GM21367 (cell line): Measurements from ENCODE around the gene PET117.
"Not testable (repeated sequence)": the region's sequence is repeated elsewhere in the genome, so short reads cannot be mapped to it uniquely, and the experiment has no call there.

ENCODE experiments used
- ATAC-seq: cut with Tn5 transposase; IDR thresholded peaks from one replicate; pipeline ENCODE4 v1.9.1; 2021; ENCODE audit not compliant: unreplicated experiment

The PET117 gene

DNA sequence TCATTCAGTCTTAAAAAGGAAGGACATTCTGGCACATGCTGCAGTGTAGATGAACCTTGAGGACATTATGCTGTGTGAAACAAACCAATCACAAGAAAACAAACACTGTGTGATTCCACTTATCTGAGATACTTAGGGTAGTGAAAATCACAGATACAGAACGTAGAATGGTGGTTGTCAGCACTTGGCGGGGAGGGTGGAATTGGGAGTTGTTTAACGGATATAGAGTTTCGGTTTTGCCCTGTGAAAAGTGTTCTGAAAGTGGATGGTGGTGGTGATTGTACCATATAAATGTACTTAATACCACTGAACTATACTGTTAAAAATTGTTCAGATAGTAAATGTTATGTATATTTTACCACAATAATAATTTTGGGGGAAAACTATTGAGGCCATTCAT lies 18.4 kb downstream of the PET117 start:
- ATAC-seq: no peak

DNA sequence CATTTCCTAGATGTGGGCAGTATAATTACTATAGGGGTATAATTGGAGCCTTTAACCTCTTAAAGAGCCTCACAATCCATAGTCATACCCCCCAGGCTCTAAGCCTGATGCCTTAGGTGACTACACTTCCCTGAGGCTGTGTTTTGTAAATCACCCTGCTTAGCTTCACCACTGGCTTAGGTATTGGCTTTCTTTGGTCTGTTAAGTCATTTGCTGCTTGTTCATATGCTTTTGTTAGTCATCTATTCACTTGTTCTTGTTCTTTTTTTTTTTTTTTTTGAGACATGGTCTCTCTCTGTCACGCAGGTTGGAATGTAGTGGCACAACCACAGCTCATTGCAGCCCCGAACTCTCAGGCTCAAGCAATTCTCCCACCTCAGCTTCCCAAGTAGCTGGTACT lies 26.7 kb downstream of the PET117 start:
- no peak for ATAC-seq

DNA sequence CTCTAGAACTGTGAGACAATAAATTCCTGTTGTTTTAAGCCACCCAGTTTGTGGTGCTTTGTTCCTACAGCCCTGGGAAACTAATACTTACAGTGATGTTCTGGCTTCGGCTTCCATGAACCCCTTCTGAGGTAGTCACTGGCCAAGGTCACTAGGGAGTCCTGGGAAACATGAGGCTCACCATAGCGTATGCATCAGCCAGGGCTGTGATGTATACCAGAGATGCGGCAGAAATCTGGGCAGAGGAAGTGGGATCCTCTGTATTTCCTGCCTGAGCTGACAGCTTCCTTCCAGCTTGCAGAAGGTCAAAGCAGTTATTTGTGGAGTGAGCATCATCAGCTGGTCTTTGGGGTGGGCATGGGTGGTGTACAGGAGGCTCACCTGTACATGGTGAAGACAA lies 27.9 kb downstream of the PET117 start:
- ATAC-seq: no peak

DNA sequence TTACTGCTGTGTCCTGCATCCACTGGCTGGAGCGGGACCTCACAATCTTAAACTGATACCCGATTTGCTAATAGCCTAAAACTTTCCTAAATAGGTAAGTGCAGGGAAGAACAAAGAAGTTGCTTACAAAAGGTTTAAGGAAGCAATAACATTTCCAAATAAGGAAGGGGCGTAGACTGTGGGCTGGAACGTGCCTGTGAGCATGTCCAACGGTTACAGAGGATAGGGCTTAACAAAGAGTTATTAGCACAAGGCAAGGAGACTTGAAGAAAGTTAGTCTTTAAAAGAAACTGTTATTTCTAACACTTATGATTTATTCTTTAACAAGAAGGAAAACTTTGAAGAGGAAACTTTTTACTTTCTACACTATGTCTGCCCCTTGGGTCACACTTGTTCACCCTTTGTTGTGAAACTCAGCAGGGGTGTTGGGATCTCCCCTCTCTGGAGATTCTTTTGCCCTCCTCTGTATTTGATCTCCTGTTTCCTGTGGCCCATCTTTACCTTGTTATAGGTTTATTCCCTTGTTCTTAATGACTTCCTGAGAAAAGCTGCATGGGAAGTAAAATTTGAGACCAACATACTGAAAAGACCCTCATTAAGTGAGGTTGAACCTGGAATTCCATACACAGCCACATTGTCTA lies 28.7 kb downstream of the PET117 start:
- ATAC-seq: no peak

DNA sequence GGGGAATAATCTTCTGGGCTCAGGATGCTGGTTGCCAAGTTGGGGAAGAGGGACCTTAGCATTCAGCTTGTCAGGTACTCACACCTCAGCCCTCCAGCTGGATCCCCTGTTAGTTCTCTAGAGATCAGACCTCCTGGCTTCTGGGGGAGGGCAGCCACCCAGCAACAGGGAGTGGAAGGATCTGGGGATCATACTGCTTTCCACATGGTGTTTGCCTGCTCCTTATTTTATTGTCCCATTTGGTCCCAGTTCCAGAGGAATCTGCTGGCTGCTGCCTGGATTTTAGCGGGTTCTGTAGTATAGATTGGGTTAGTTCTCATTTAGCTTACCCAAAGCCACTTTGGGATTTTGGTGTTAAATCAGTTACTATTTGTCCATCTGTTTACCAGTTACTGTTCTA lies 29.3 kb downstream of the PET117 start:
- ATAC-seq: no peak

DNA sequence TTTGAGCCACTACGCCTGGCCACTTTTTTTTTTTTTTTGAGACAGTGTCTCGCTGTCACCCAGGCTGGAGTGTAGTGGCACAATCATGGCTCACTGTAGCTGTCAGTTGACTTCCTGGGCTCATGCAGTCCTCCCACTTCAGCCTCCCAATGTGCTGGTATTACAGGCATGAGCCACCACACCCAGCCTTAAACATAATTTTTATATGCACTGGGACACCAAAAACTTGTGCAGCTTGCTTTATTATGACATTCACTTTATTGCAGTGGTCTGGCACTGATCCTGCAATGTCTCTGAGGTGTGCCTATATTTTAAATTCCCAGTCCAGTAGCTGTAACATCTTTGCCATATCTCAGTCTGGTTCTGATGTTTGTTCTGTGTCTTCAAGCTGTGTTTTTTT lies 34.7 kb downstream of the PET117 start:
- ATAC-seq: no peak

DNA sequence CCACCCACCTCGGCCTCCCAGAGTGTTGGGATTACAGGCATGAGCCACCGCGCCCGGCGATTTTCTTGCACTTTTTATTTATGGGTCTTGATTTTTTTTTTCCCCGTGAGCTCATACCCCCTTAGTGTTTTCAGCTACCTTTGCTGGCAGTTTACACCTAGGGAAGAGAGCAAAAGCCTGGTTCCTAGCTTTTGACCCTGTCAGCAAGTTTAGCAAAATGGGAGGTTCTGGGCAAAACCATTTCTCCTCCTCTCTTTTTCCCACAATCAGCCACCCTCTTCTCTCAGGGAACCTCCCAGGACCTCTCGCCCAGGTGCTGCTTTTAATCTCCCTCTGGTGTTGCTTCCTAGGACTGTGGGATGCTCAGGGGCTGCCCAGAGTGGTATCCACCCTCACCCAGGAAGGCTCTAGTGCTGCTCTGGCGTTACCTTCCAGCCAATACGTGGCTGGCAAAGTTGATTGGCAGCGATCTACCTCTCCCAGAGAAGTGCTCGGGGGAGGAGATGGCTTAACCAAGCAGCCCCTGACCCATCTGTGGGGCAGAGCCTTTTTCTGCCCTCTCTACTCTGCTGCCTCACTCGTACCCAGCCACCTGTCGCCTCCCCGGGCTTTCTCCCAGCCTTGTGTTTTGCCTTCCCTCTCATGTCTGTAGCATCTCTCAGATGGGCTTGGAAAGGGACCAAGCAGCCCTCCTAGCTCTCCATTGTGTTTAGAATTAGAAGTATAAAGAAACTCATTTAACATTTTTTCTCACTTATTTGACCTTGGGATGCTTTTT lies 37.4 kb downstream of the PET117 start:
- ATAC-seq: no peak

DNA sequence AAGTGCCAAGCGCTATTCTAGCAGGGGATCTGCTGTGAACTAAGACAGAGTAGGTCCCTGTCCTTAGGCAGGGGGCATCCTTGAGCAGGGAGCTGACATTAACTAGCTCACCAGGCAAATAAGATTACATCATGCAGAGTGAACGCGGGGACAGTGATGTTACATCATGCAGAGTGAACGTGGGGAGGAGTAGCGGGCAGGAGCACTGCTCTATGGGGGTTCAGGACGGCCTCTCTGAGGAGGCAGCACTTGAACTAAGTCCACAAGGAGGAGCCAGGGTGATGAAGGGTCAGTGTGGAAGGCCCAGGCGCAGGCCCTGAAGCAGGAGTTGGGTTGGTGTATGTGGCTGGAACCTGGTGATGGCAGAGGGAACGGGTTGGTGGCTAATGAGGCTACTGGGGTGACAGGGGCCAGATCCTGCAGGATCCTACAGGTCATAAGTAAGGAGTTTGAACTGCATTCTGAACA lies 38.7 kb downstream of the PET117 start:
- ATAC-seq: no peak

DNA sequence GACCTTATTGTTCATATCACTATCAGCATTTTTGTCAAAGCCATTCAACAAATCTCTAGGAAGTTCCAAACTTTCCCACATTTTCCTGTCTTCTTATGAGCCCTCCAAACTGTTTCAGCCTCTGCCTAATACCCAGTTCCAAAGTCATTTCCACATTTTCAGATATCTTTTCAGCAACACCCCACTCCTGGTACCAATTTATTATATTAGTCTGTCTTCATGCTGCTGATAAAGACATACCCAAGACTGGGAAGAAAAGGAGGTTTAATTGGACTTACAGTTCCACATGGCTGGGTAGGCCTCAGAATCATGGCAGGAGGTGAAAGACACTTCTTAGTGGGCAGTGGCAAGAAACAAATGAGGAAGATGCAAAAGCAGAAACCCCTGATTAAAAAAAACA lies 42.7 kb downstream of the PET117 start:
- not testable (repeated sequence) for ATAC-seq

DNA sequence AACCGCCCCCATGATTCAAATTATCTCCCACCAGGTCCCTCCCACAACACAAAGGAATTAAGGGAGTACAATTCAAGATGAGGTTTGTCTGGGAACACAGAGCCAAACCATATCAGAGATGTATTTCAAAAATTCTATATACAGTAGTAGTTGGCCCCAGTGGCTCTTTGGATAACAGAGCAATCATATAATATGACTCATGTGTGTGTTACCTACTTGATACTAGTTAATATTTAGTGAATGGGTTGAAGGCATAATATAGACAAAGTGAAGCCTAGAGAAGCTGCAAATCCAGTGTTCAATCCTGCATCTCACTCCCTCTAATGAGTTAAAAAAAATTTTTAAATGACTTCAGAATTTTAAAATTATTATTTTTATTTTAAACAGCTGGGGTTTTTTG lies 43.2 kb downstream of the PET117 start:
- no peak for ATAC-seq

DNA sequence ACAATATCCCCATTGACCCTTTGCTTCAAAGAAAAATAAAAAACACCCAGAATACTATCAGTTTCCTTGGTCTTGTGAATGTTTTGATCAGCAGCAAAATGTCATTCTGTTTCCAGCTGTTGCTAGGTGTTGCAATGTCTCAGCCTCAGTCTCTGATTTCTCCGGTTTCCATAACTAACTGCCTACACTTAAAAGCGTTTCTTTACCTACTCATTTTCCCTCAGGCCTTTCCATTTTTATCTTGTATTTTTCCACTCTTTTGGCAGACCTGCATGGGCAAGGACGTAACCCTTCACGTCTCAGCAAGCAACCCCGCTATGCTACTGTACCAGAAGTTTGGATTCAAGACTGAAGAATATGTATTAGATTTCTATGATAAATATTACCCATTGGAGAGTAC lies 49.4 kb downstream of the PET117 start:
- ATAC-seq: no peak

DNA sequence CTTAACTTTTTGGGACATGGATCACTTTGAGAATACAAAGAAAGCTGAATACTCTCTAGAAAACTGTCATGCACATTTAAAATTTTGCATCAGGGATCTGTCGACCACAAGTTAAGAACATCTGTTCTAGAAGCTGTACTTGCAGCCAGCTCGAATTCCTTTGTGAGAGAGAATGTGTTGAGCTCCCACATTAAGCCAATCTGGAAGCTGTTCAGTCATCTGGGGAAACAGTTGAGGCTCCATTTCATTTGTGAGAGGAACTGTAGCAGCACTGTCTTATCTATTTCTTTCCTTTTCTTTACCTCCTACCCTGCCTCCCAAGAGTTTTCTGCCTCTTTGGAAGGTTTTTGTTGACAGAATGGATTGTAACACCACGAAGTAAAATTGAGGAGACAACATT lies 50.8 kb downstream of the PET117 start:
- no peak for ATAC-seq

DNA sequence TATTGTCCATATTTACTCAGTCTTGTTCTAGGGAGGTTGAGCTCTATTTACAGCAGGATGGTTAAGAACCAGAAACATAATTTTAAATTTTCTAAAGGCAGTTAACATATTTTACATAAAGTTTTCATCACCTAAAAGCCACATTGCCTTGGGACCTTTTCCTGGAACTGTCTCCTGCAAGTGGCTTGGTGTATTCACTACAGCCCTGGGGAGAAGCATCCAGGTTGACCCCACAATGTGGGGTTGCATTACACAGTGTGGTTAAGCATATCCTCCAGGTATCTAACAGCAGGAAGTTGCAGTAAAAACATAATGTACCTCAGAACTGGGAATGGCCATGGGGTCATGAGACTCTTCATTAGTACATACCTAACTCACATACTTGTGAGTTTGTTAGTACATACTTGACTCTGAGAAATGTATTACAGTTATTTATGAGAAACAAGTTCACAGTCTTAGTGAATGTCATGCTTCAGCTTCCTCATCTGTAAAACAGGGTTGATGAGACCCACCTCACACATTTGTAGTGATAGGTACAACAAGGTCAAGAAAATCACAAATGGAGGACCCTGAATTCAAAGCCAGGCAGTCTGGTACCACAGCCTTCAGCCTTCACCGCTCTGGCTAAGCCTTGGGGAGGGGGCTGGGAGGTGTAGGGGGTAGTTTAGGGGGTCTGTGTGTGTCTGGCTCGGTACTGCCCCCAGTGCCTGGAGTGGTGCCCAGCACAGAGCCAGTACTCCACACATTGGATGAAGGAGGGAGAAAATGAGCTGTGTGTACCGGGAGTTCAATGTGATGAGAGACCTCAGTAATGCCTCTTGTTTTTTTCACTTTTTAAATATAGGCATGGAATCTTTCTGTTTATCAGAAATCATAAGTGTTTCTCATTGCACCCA lies 52.9 kb downstream of the PET117 start:
- no peak for ATAC-seq

DNA sequence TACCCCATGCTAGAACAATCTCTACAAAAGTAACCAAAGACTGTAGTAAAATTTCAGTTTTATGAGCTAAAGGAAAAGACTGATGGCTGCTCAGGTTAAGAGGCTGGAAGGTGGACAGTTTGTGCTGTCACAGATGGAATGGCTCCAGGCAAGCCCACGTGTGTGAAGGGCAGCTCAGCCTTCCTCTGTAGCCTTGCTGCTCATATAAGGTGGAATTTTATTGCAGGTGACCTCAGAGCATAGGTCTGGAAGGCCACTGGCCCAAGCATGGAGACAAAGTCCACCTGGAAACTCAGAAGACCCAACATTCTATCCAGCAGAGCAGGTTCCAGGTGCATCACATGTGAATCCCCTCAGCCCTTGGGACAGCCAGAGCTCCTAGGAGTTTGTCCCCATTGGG lies 53.6 kb downstream of the PET117 start:
- no peak for ATAC-seq
